ENCODE results near the gene UCHL3. TPM values are rescaled to one million over a fixed set of nuclear protein-coding genes. Genes with fewer than 3 reads are reported as not detected.

UCHL3 gene
- polyA plus RNA-seq, 1 donor (not counting 4 experiments of a cell fraction or from before 2014, with no cell fraction given), result 134 TPM

DNA sequence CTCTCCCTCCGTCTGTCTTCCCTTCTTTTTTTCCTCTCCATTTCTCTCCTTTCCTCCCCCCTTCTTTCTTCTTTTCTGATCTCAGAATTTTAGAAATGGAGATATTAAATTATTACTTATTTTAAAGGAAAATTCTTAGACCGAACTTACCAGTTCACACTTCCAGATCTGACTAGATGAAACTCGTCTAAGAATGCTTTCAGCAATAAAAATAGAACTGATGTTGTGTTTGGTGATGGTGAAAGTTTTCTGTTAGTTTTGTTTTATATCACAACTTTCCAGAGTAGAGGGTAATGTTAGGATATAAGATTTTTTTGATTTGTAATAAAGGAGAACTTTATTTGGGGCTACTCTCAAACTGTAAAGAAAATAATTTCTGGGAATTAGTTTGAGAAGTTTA, 29.9 kb downstream of the UCHL3 start:
- no peak overlapping the region for H3K9ac ChIP-seq (ENCODE audit: control insufficient read depth, extremely low read depth, insufficient read depth, low read length)
- peaks cover 3% of the 10 kb centered on the region for H3K79me2 ChIP-seq (ENCODE audit: control insufficient read depth, insufficient read depth, low read length)
- FAIRE-seq, result no peak
- peaks cover 3% of the 10 kb centered on the region in 2 experiments for H3K36me3 ChIP-seq (ENCODE audit: control insufficient read depth in 2 of 2, extremely low read depth in 1 of 2, insufficient read depth in 2 of 2, low read length in 2 of 2)
- TF ChIP-seq, protein P1, sequence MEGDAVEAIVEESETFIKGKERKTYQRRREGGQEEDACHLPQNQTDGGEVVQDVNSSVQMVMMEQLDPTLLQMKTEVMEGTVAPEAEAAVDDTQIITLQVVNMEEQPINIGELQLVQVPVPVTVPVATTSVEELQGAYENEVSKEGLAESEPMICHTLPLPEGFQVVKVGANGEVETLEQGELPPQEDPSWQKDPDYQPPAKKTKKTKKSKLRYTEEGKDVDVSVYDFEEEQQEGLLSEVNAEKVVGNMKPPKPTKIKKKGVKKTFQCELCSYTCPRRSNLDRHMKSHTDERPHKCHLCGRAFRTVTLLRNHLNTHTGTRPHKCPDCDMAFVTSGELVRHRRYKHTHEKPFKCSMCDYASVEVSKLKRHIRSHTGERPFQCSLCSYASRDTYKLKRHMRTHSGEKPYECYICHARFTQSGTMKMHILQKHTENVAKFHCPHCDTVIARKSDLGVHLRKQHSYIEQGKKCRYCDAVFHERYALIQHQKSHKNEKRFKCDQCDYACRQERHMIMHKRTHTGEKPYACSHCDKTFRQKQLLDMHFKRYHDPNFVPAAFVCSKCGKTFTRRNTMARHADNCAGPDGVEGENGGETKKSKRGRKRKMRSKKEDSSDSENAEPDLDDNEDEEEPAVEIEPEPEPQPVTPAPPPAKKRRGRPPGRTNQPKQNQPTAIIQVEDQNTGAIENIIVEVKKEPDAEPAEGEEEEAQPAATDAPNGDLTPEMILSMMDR (optimal IDR thresholded peaks at IDR 0.05 in 1 of 3, IDR thresholded peaks at IDR 0.05 in 1 of 3, conservative IDR thresholded peaks at IDR 0.05 in 1 of 3; ENCODE audit: extremely low read depth in 1 of 3, insufficient read depth in 2 of 3, low read length in 3 of 3), result no peak
- no peak for TF ChIP-seq EZH2 (IDR thresholded peaks at IDR 0.05; ENCODE audit: low read length)
- DNase-seq (ENCODE audit: low read depth, low spot score), result no peak
- no peak overlapping the region for H2AFZ ChIP-seq (ENCODE audit: control insufficient read depth, low read length)
- dilution Hi-C loops (cut with MboI; ENCODE audit: extremely low pct_ligation_motif_present, low sequenced_read_pairs), result no loop called here
- no peak overlapping the region for H3K27ac ChIP-seq (ENCODE audit: control insufficient read depth, insufficient read depth, low read length)
- no peaks in the 10 kb centered on the region for H3K27me3 ChIP-seq (ENCODE audit: control insufficient read depth, extremely low read depth, insufficient read depth, low read length)
- no peaks in the 10 kb centered on the region for H3K9me3 ChIP-seq (ENCODE audit: control insufficient read depth, low read depth, low read length)
- H3K9me1 ChIP-seq (ENCODE audit: control insufficient read depth, extremely low read depth, insufficient read depth, low read length), result no peaks in the 10 kb centered on the region
- no peaks in the 10 kb centered on the region for H3K4me1 ChIP-seq (ENCODE audit: control insufficient read depth, extremely low read depth, insufficient read depth, low read length)
- no peaks in the 10 kb centered on the region for H4K20me1 ChIP-seq (ENCODE audit: control insufficient read depth, extremely low read depth, insufficient read depth, low read length)
- no peak overlapping the region for H3K4me2 ChIP-seq (ENCODE audit: control insufficient read depth, extremely low read depth, insufficient read depth, low read depth, low read length)
- H3K4me3 ChIP-seq (ENCODE audit: control insufficient read depth in 2 of 3, extremely low read depth in 1 of 3, insufficient read depth in 2 of 3, low read depth in 1 of 3, low read length in 3 of 3), result no peak overlapping the region

DNA sequence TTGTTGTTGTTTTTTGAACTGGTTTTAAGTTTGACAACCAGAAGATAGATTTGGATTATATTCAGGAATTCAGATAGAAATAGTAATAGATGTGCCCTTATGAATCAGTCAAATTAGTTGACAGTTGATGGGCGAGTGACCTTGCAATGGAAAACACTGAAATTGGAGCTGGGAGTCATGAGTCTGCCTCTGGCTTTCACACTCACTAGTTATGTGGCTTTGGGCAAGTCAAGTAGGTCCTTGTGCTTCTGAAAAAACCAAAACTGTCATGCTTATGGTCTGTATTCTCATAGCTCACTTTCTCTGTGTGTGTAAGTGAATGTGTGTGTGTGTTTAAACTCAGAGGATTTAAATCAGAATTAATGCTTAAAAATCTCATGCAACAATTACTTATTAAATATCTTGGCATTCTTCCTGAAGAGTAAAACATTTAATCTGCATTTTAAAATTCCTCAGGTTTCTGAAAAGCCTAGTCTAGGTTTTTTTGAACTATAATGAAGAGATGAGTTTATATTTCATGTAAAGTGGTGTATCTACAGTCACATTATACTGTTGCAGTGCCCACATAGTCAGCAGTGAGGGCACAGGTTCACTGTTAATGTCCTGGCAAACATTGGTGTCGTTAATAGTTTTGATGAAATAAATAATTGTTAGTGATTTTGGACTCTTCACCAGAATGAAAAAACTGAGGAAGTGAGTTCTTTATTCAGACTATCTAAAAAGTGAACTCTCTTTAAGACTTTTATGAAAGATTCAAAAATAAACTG, 32.5 kb downstream of the UCHL3 start:
- Histone ChIP-seq H3K27ac (ENCODE audit: control insufficient read depth, insufficient read depth, low read length) (no peak overlapping the region), H3K27me3 (ENCODE audit: control insufficient read depth, extremely low read depth, insufficient read depth, low read length) (no peaks in the 10 kb centered on the region), H3K4me2 (ENCODE audit: control insufficient read depth, extremely low read depth, insufficient read depth, low read depth, low read length) (no peak overlapping the region), H3K36me3 (ENCODE audit: control insufficient read depth in 2 of 2, extremely low read depth in 1 of 2, insufficient read depth in 2 of 2, low read length in 2 of 2) (peaks cover 0 to 4% of the 10 kb centered on the region in 2 experiments), H4K20me1 (ENCODE audit: control insufficient read depth, extremely low read depth, insufficient read depth, low read length) (no peaks in the 10 kb centered on the region), H3K4me1 (ENCODE audit: control insufficient read depth, extremely low read depth, insufficient read depth, low read length) (no peaks in the 10 kb centered on the region), H3K9me1 (ENCODE audit: control insufficient read depth, extremely low read depth, insufficient read depth, low read length) (no peaks in the 10 kb centered on the region), H2AFZ (ENCODE audit: control insufficient read depth, low read length) (no peak overlapping the region), H3K79me2 (ENCODE audit: control insufficient read depth, insufficient read depth, low read length) (peaks cover 3% of the 10 kb centered on the region), H3K9me3 (ENCODE audit: control insufficient read depth, low read depth, low read length) (no peaks in the 10 kb centered on the region), H3K4me3 (ENCODE audit: control insufficient read depth in 2 of 3, extremely low read depth in 1 of 3, insufficient read depth in 2 of 3, low read depth in 1 of 3, low read length in 3 of 3) (no peak overlapping the region), H3K9ac (ENCODE audit: control insufficient read depth, extremely low read depth, insufficient read depth, low read length) (no peak overlapping the region)
- FAIRE-seq (peak; percentile 44), DNase-seq (ENCODE audit: low read depth, low spot score) (no peak)
- dilution Hi-C loops (cut with MboI; ENCODE audit: extremely low pct_ligation_motif_present, low sequenced_read_pairs), result no loop called here
- TF ChIP-seq, protein P1 (optimal IDR thresholded peaks at IDR 0.05 in 1 of 3, IDR thresholded peaks at IDR 0.05 in 1 of 3, conservative IDR thresholded peaks at IDR 0.05 in 1 of 3; ENCODE audit: extremely low read depth in 1 of 3, insufficient read depth in 2 of 3, low read length in 3 of 3), result no peak
- no peak for TF ChIP-seq EZH2 (IDR thresholded peaks at IDR 0.05; ENCODE audit: low read length)

Measured in keratinocyte (primary cell).